Neuronal stem cell (in vitro differentiated cells): Measurements from ENCODE around the gene PSMD6.
A peak's percentile ranks its signal among the peaks of the same experiment; 100 is the strongest.

ENCODE experiments used
- DNase-seq: peaks from one replicate; pipeline ENCODE4 v3.0.0-alpha.2; 2013; ENCODE audit warnings: low spot score
- H2AFZ ChIP-seq: one replicate; pipeline ENCODE4 v1.6.1; 2013; ENCODE audit warnings: mild to moderate bottlenecking, low read length, inconsistent platforms
- H2AK5ac ChIP-seq: 2 replicates; pipeline ENCODE4 v1.6.1; 2013; ENCODE audit warnings: low read depth, mild to moderate bottlenecking, inconsistent platforms, low read length, moderate library complexity, mixed read lengths
- H2BK120ac ChIP-seq: 2 replicates; pipeline ENCODE4 v1.6.1; 2013; ENCODE audit warnings: low read depth, mild to moderate bottlenecking, inconsistent platforms, low read length, moderate library complexity, mixed read lengths
- H2BK12ac ChIP-seq: one replicate; pipeline ENCODE4 v1.6.1; 2013; ENCODE audit warnings: low read length, inconsistent platforms
- H2BK15ac ChIP-seq: 2 replicates; pipeline ENCODE4 v1.6.1; 2013; ENCODE audit warnings: mild to moderate bottlenecking, low read length, inconsistent platforms, mixed read lengths
- H2BK5ac ChIP-seq: one replicate; pipeline ENCODE4 v1.6.1; 2013; ENCODE audit warnings: inconsistent platforms, mild to moderate bottlenecking, low read length, moderate library complexity
- H3K14ac ChIP-seq: one replicate; pipeline ENCODE4 v1.6.1; 2013; ENCODE audit warnings: low read length, inconsistent platforms
- H3K18ac ChIP-seq: 2 replicates; pipeline ENCODE4 v1.6.1; 2013; ENCODE audit warnings: low read length, inconsistent platforms
- H3K23ac ChIP-seq: 2 replicates; pipeline ENCODE4 v1.6.1; 2013; ENCODE audit warnings: low read depth, mild to moderate bottlenecking, mixed read lengths, low read length, inconsistent platforms; ENCODE audit not compliant: poor library complexity
- H3K27ac ChIP-seq: replicated peaks from 3 replicates; pipeline ENCODE4 v1.5.1; 2013; ENCODE audit warnings: low read length, inconsistent platforms
- H3K27me3 ChIP-seq, 3 experiments: 2 replicates each; pipeline ENCODE4 v1.6.1; 2013; ENCODE audit warnings: low read length in 3 of 3, mild to moderate bottlenecking in 2 of 3, inconsistent platforms in 1 of 3, low read depth in 1 of 3, mixed read lengths in 1 of 3, moderate library complexity in 1 of 3; ENCODE audit not compliant: control insufficient read depth in 3 of 3, insufficient read depth in 3 of 3
- H3K36me3 ChIP-seq, 2 donors: replicated peaks in 1 of 2; 2 replicates each; pipeline ENCODE4 v1.6.1; 2013; ENCODE audit warnings: low read length in 2 of 2; ENCODE audit not compliant: control insufficient read depth in 2 of 2, insufficient read depth in 2 of 2
- H3K4ac ChIP-seq: 2 replicates; pipeline ENCODE4 v1.6.1; 2013; ENCODE audit warnings: inconsistent platforms, mild to moderate bottlenecking, low read length, moderate library complexity
- H3K4me1 ChIP-seq, 2 donors: 1 replicate in 1 of 2; 2 replicates in 1 of 2; pipeline ENCODE4 v1.6.1; 2013; ENCODE audit warnings: low read length in 2 of 2, low read depth in 1 of 2; ENCODE audit not compliant: control insufficient read depth in 2 of 2, insufficient read depth in 1 of 2
- H3K4me2 ChIP-seq: one replicate; pipeline ENCODE4 v1.6.1; 2013; ENCODE audit warnings: mild to moderate bottlenecking, low read length, inconsistent platforms; ENCODE audit not compliant: insufficient read depth, poor library complexity, severe bottlenecking
- H3K4me3 ChIP-seq, 2 donors: 2 replicates each; pipeline ENCODE4 v1.5.1; 2013; ENCODE audit warnings: low read length in 2 of 2, mild to moderate bottlenecking in 2 of 2, inconsistent platforms in 1 of 2, moderate library complexity in 1 of 2
- H3K79me1 ChIP-seq: one replicate; pipeline ENCODE4 v1.6.1; 2013; ENCODE audit warnings: low read depth, mild to moderate bottlenecking, inconsistent platforms, low read length, moderate library complexity
- H3K9ac ChIP-seq: one replicate; pipeline ENCODE4 v1.6.1; 2013; ENCODE audit warnings: mild to moderate bottlenecking, low read depth, low read length, inconsistent platforms; ENCODE audit not compliant: poor library complexity
- H3K9me3 ChIP-seq, 2 donors: replicated peaks in 1 of 2; 2 replicates each; pipeline versions ENCODE3 to v1.6.1; 2013; ENCODE audit warnings: low read length in 2 of 2, mild to moderate bottlenecking in 2 of 2, inconsistent platforms in 1 of 2, low read depth in 1 of 2, mixed read lengths in 1 of 2, moderate library complexity in 1 of 2; ENCODE audit not compliant: control insufficient read depth in 2 of 2, insufficient read depth in 1 of 2
- H4K8ac ChIP-seq: one replicate; pipeline ENCODE4 v1.6.1; 2013; ENCODE audit warnings: low read depth, mild to moderate bottlenecking, inconsistent platforms, low read length, moderate library complexity
- H4K91ac ChIP-seq: one replicate; pipeline ENCODE4 v1.6.1; 2013; ENCODE audit warnings: low read length, low read depth, mild to moderate bottlenecking, inconsistent platforms; ENCODE audit not compliant: poor library complexity
- whole genome bisulfite sequencing, 2 donors: extraction: QIAGEN DNeasy Blood & Tissue Kit; methylation state at CpG; one replicate each; pipeline ENCODE4 v1.1.7; 2013; ENCODE audit warnings: missing lambda C conversion rate in 2 of 2, mixed read lengths in 1 of 2; ENCODE audit not compliant: insufficient read length in 2 of 2, insufficient replicate concordance in 1 of 2; ENCODE audit errors: extremely low coverage in 2 of 2; 5-methylcytosine and 5-hydroxymethylcytosine counted together

Gene PSMD6

GRCh38 chr3:64046996-64047594 is 23.8 kb upstream of the PSMD6 start:
- Histone ChIP-seq H3K9me3 (no peaks in the 10 kb centered on the region), H3K23ac (no peak overlapping the region), H3K4ac (no peak overlapping the region), H3K4me3 (no peak overlapping the region), H2BK5ac (no peak overlapping the region), H2AFZ (peak overlapping the region; percentile 50), H3K18ac (no peak overlapping the region), H3K27me3 (no peaks in the 10 kb centered on the region), H3K4me1 (peaks cover 19 to 22% of the 10 kb centered on the region in 2 donors), H2BK15ac (no peak overlapping the region), H3K27ac (no peak overlapping the region), H2BK12ac (no peak overlapping the region), H3K9ac (no peak overlapping the region), H2AK5ac (no peak overlapping the region), H3K79me1 (no peaks in the 10 kb centered on the region), H3K4me2 (no peak overlapping the region), H3K36me3 (no peaks in the 10 kb centered on the region), H4K91ac (no peak overlapping the region), H2BK120ac (no peak overlapping the region), H4K8ac (no peak overlapping the region), H3K14ac (no peak overlapping the region)
- no CpG with 5 or more reads among the region's 6 CpGs for WGBS, 2 donors
- no peak for DNase-seq

DNA sequence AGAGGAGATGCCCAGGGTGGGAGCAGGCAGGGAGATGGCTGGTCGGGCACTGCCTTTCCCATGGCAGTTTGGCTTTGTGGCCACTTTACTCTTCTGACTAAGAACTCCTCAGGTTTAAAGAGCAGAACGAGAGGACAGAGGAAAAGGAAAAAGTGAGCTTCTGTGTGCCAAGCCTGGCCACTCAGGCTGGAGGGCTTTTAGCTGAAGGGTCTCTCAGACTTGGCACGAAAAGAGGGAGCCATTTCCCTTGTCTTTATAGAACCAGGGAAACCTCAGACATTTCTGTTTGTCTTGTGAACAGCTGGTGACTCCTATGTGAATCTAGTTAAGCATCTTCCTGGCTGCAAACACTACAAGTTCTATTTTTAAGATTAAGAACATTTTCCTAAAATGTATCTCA is 23.3 kb upstream of the PSMD6 start:
- H3K18ac ChIP-seq, result no peak overlapping the region
- no peaks in the 10 kb centered on the region for H3K9me3 ChIP-seq
- no peak for DNase-seq
- H2BK120ac ChIP-seq, result no peak overlapping the region
- no peaks in the 10 kb centered on the region for H3K79me1 ChIP-seq
- no peaks in the 10 kb centered on the region for H3K27me3 ChIP-seq
- H2BK15ac ChIP-seq, result no peak overlapping the region
- no CpG with 5 or more reads among the region's 3 CpGs for WGBS, 2 donors
- no peak overlapping the region for H3K23ac ChIP-seq
- H4K91ac ChIP-seq, result no peak overlapping the region
- H3K27ac ChIP-seq, result no peak overlapping the region
- H2AK5ac ChIP-seq, result no peak overlapping the region
- H3K36me3 ChIP-seq, result no peaks in the 10 kb centered on the region
- H2AFZ ChIP-seq, result no peak overlapping the region
- H3K4ac ChIP-seq, result no peak overlapping the region
- no peak overlapping the region for H3K4me2 ChIP-seq
- no peak overlapping the region for H4K8ac ChIP-seq
- no peak overlapping the region for H3K14ac ChIP-seq
- no peak overlapping the region for H3K9ac ChIP-seq
- H2BK12ac ChIP-seq, result no peak overlapping the region
- H3K4me3 ChIP-seq, result no peak overlapping the region
- H3K4me1 ChIP-seq, result peaks cover 19 to 22% of the 10 kb centered on the region in 2 donors
- no peak overlapping the region for H2BK5ac ChIP-seq

DNA sequence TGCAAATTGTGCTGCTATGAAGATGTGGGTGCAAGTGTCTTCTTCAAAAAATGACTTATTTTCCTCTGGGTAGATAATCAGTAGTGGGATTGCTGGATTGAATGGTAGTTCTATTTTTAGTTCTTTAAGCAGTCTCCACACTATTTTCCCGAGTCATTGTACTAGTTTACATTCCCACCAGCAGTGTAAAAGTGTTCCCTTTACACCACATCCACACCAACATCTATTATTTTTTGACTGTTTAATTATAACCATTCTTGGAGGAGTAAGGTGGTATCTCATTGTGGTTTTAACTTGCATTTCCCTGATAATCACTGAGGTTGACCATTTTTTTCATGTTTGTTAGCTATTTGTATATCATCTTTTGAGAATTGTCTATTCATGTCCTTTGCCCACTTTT is 19.7 kb upstream of the PSMD6 start:
- Histone ChIP-seq H2BK12ac (no peak overlapping the region), H3K27ac (no peak overlapping the region), H2AFZ (no peak overlapping the region), H2BK15ac (no peak overlapping the region), H3K36me3 (no peaks in the 10 kb centered on the region), H4K8ac (no peak overlapping the region), H2BK120ac (no peak overlapping the region), H3K4me2 (no peak overlapping the region), H4K91ac (no peak overlapping the region), H3K27me3 (no peaks in the 10 kb centered on the region), H3K14ac (no peak overlapping the region), H3K4me1 (peaks cover 3 to 5% of the 10 kb centered on the region in 2 donors), H3K9me3 (no peaks in the 10 kb centered on the region), H3K79me1 (no peaks in the 10 kb centered on the region), H3K4me3 (no peak overlapping the region), H2BK5ac (no peak overlapping the region), H3K9ac (no peak overlapping the region), H3K23ac (no peak overlapping the region), H3K4ac (no peak overlapping the region), H3K18ac (no peak overlapping the region), H2AK5ac (no peak overlapping the region)
- WGBS, 2 donors, result no CpG with 5 or more reads among the region's 1 CpG
- no peak for DNase-seq

GRCh38 chr3:64039981-64040733 is 16.9 kb upstream of the PSMD6 start:
- Histone ChIP-seq H2BK15ac (no peak overlapping the region), H2BK12ac (no peak overlapping the region), H3K36me3 (no peaks in the 10 kb centered on the region), H4K8ac (no peak overlapping the region), H2BK120ac (no peak overlapping the region), H2AFZ (peak overlapping the region; percentile 27), H3K27me3 (no peaks in the 10 kb centered on the region), H3K18ac (no peak overlapping the region), H3K79me1 (no peaks in the 10 kb centered on the region), H3K9ac (no peak overlapping the region), H4K91ac (no peak overlapping the region), H3K27ac (no peak overlapping the region), H3K4ac (no peak overlapping the region), H3K9me3 (peaks cover 0 to 3% of the 10 kb centered on the region in 2 donors), H3K4me3 (no peak overlapping the region), H3K4me2 (no peak overlapping the region), H2BK5ac (no peak overlapping the region), H3K4me1 (no peaks in the 10 kb centered on the region), H3K23ac (no peak overlapping the region), H3K14ac (no peak overlapping the region), H2AK5ac (no peak overlapping the region)
- no peak for DNase-seq
- WGBS, 2 donors, result no CpG with 5 or more reads among the region's 5 CpGs
